Bronchial epithelial cell (primary cell): ENCODE results near the gene LGALSL. TPM values are rescaled to one million over a fixed set of nuclear protein-coding genes. Genes with fewer than 3 reads are reported as not detected.

ENCODE experiments used
- DNase-seq: peaks from one replicate; pipeline ENCODE4 v3.0.0-alpha.2; 2010; ENCODE audit warnings: low read depth
- FAIRE-seq: peaks from 2 replicates; lab custom pipeline; 2011; peaks lifted over from hg19 to GRCh38; lab: Jason Lieb, UNC
- H3K27me3 ChIP-seq: 2 replicates; pipeline ENCODE4 v1.5.1; 2011; ENCODE audit warnings: low read length; ENCODE audit not compliant: control insufficient read depth, insufficient read depth
- H3K36me3 ChIP-seq: 2 replicates; pipeline ENCODE4 v1.5.1; 2011; ENCODE audit warnings: low read length; ENCODE audit not compliant: control insufficient read depth, insufficient read depth
- H3K4me3 ChIP-seq: 2 replicates; pipeline ENCODE4 v1.5.1; 2011; ENCODE audit warnings: mild to moderate bottlenecking, low read depth, low read length, control low read depth
- CTCF ChIP-seq: IDR thresholded peaks from 2 replicates; pipeline ENCODE4 v1.5.1; 2011; ENCODE audit warnings: mild to moderate bottlenecking, moderate library complexity, low read length, control low read depth, inconsistent platforms; ENCODE audit not compliant: insufficient read depth, severe bottlenecking
- total RNA-seq: library from RNA; depleted of rRNA; stranded (reverse); fragments of >200 nt; gene quantifications from 2 replicates; pipeline ENCODE4 v1.2.1, GENCODE V29; 2014

LGALSL gene
- total RNA-seq: 10.0 and 14.0 TPM in 2 replicates

GRCh38 chr2:64453770-64454385 is at the start of gene LGALSL:
LGALSL (plus strand) TSS chr2:64454162; CDS start chr2:64454546, 384 bp downstream.
- TF ChIP-seq CTCF: no peak
- Histone ChIP-seq H3K36me3 (peaks cover 6% of the 10 kb centered on the region), H3K4me3 (peak within 1 kb of the TSS; percentile 60), H3K27me3 (no peaks in the 10 kb centered on the region)
- peak; percentile 34 for DNase-seq
- no peak for FAIRE-seq

DNA sequence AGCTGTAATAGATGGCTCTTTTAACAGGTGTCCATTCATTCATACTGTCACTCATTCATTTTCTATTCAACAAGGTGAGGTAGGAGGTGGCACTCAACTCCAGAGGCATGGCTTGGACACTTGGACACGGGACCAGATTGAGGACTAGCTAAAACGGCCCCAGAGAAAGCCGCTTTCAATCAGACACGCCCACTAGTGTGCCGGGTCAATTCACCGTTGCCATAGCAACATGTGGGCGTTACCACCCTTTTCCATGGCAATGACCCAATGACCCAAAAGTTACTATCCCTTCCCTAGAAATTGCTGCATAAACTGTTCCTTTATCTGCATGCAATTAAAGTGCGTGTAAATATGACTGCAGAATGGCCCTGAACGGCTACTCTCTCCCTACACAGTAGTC is 49.2 kb upstream of the LGALSL start:
- H3K36me3 ChIP-seq: no peaks in the 10 kb centered on the region
- FAIRE-seq (no peak), DNase-seq (no peak)
- H3K4me3 ChIP-seq: no peak overlapping the region
- peaks cover 2% of the 10 kb centered on the region for H3K27me3 ChIP-seq
- TF ChIP-seq CTCF: no peak

GRCh38 chr2:64405581-64406406 is 48.2 kb upstream of the LGALSL start:
- Histone ChIP-seq H3K27me3 (peaks cover 2% of the 10 kb centered on the region), H3K4me3 (no peak overlapping the region), H3K36me3 (no peaks in the 10 kb centered on the region)
- TF ChIP-seq CTCF: no peak
- DNase-seq (peak; percentile 49), FAIRE-seq (no peak)

DNA sequence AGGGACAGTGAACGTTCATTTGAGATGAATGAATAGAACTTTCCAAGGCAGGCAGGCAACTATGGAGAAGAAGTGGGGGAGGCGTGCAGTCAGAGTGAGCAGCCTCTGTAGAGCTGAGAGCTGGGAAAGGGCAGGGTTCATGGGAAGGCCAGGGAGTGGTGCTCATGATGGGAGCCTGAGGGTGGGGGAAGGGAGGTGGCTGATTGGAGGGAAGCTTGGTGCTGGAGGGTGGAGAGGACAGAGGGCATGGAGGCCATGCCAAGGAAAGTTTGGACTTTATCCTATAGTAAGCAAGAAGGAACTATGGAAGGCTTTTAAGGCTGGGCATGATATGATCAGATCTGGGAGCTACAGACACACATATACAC is 47.6 kb upstream of the LGALSL start:
- TF ChIP-seq CTCF: no peak
- FAIRE-seq (no peak), DNase-seq (no peak)
- Histone ChIP-seq H3K27me3 (peaks cover 2% of the 10 kb centered on the region), H3K36me3 (no peaks in the 10 kb centered on the region), H3K4me3 (no peak overlapping the region)

GRCh38 chr2:64408031-64408430 is 45.9 kb upstream of the LGALSL start:
- Histone ChIP-seq H3K4me3 (no peak overlapping the region), H3K27me3 (peaks cover 2% of the 10 kb centered on the region), H3K36me3 (no peaks in the 10 kb centered on the region)
- no peak for FAIRE-seq
- TF ChIP-seq CTCF: no peak
- DNase-seq: no peak
